ENCODE measurements around the gene TTLL9. TPM values are rescaled to one million over a fixed set of nuclear protein-coding genes. Genes with fewer than 3 reads are reported as not detected.

The TTLL9 gene
- total and polyA plus RNA-seq, 4 experiments from 2014 or later: 0.25 TPM; not detected in 3

DNA sequence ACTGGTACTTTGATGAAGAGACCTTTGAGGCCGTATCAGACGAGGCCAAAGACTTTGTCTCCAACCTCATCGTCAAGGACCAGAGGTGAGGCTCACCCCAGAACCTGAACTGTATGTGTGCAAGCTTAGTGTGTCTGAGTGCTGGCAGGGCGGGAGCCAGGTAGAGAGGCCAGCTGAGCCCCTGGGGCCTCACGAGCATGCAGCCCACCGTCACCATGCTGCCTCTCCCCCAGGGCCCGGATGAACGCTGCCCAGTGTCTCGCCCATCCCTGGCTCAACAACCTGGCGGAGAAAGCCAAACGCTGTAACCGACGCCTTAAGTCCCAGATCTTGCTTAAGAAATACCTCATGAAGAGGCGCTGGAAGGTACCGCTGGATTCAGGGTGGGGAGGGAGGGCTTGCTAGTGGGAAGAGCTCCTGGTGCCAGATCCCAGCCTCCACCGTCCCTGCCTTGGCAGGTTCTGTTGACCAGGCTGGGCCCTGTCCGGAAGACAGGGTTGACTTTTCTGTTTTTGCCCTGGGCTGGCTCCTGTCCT is 38.6 kb upstream of the TTLL9 start:
- no peaks in the 10 kb centered on the region for H3K27me3 ChIP-seq (ENCODE audit: insufficient read depth, low read length)
- no peak overlapping the region for H3K27ac Mint-ChIP-seq
- H3K36me3 Mint-ChIP-seq: no peaks in the 10 kb centered on the region
- no peaks in the 10 kb centered on the region for H3K27me3 Mint-ChIP-seq
- intact Hi-C loops (cut with micrococcal nuclease): no loop called here
- H3K36me3 ChIP-seq (ENCODE audit: insufficient read depth, low read length): no peaks in the 10 kb centered on the region
- H3K27ac ChIP-seq (ENCODE audit: low read depth, low read length): no peak overlapping the region
- no peak for DNase-seq
- POLR2A ChIA-PET (ENCODE audit: partially characterized antibody): no interaction called here
- CTCF ChIA-PET (ENCODE audit: partially characterized antibody): interaction anchor here (1.3 kb wide), 1 partner anchor 10 kb away, joined by 3 read pairs; no protein-coding TSS in a partner anchor
- no peak overlapping the region for H3K4me3 ChIP-seq (ENCODE audit: low read length in 2 of 2)
- peaks cover 1 to 9% (median 7%) of the 10 kb centered on the region in 4 donors for H3K4me1 Mint-ChIP-seq
- peaks cover 8% of the 10 kb centered on the region for H3K4me1 ChIP-seq (ENCODE audit: insufficient read depth, low read length)
- no peaks in the 10 kb centered on the region for H3K9me3 ChIP-seq (ENCODE audit: control insufficient read depth in 1 of 2, low read length in 2 of 2)
- H3K4me3 Mint-ChIP-seq: no peak overlapping the region
- no peaks in the 10 kb centered on the region for H3K9me3 Mint-ChIP-seq

DNA sequence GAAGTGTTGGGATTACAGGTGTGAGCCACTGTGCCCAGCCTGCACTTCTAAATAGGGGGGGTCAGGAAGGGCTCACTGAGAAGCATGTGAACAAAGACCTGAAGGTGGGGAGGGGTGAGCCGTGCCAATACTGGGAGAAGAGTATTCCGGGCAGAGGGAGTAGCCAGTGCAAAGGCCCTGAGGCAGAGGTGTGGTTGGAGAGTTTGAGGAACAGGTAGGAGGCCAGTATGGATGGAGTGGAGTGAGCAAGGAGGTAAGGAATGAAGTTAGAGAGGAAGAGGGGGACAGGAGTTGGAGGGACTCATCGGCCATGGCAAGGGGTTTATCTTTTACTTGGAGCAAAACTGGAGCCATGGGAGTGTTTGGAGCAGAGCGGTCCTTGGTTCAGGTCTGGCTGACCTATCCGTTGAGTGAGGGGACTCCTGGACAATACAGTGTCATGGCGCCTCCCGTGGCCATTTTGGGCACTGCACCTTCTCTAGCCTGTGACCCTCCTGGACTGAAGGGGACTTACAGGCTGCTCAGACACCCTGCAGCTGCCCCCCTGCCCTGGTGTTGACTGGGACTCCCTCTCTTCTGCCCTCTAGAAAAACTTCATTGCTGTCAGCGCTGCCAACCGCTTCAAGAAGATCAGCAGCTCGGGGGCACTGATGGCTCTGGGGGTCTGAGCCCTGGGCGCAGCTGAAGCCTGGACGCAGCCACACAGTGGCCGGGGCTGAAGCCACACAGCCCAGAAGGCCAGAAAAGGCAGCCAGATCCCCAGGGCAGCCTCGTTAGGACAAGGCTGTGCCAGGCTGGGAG is 37.1 kb upstream of the TTLL9 start:
- Histone ChIP-seq H3K4me3 (ENCODE audit: low read length in 2 of 2) (no peak overlapping the region), H3K27me3 (ENCODE audit: insufficient read depth, low read length) (no peaks in the 10 kb centered on the region), H3K36me3 (ENCODE audit: insufficient read depth, low read length) (no peaks in the 10 kb centered on the region), H3K9me3 (ENCODE audit: control insufficient read depth in 1 of 2, low read length in 2 of 2) (no peaks in the 10 kb centered on the region), H3K4me1 (ENCODE audit: insufficient read depth, low read length) (peaks cover 8% of the 10 kb centered on the region), H3K27ac (ENCODE audit: low read depth, low read length) (no peak overlapping the region)
- H3K27ac Mint-ChIP-seq: no peak overlapping the region
- H3K36me3 Mint-ChIP-seq: no peaks in the 10 kb centered on the region
- peak; percentile 17 to 56 (median 25) for DNase-seq
- no peaks in the 10 kb centered on the region for H3K27me3 Mint-ChIP-seq
- no peak overlapping the region for H3K4me3 Mint-ChIP-seq
- ChIA-PET CTCF (ENCODE audit: partially characterized antibody) (interaction anchor here (1.3 to 1.8 kb wide), 2 partner anchors 8 to 11 kb away, joined by 3 to 8 read pairs; no protein-coding TSS in a partner anchor), POLR2A (ENCODE audit: partially characterized antibody) (no interaction called here)
- H3K4me1 Mint-ChIP-seq: peaks cover 1 to 9% (median 7%) of the 10 kb centered on the region in 4 donors
- intact Hi-C loops (cut with micrococcal nuclease): no loop called here
- no peaks in the 10 kb centered on the region for H3K9me3 Mint-ChIP-seq

DNA sequence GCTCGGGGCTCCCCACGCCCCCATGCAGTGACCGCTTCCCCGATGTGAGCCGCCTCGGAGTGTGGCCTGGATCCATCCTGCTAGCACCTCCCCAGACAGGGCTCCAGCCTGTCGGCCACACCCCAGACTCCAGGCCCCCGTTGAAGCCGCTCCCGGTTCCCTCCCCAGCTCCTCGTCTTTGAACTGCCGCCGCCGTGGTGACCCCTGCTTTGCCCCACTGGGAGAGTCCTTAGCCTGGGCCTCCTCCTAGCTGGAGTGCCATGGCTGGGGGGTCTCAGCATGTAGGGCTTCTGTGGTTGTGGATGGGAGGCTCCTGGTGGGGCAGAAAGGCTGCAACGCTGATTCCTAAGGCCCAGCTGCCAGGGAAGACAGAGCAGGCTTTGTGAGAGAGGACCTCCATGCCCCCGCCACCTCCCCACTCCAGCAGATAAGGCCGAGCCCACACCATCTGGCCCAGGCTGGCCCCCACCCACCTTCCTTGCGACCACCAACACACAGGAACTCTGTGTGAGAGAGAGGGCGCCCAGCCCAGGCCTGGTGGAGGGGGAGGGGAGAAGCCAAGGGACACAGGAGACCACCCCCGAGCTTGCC is 36.4 kb upstream of the TTLL9 start:
- Histone ChIP-seq H3K27me3 (ENCODE audit: insufficient read depth, low read length) (no peaks in the 10 kb centered on the region), H3K4me1 (ENCODE audit: insufficient read depth, low read length) (peaks cover 8% of the 10 kb centered on the region), H3K9me3 (ENCODE audit: control insufficient read depth in 1 of 2, low read length in 2 of 2) (no peaks in the 10 kb centered on the region), H3K27ac (ENCODE audit: low read depth, low read length) (no peak overlapping the region), H3K4me3 (ENCODE audit: low read length in 2 of 2) (no peak overlapping the region), H3K36me3 (ENCODE audit: insufficient read depth, low read length) (no peaks in the 10 kb centered on the region)
- H3K27me3 Mint-ChIP-seq: no peaks in the 10 kb centered on the region
- peaks cover 1 to 9% (median 7%) of the 10 kb centered on the region in 4 donors for H3K4me1 Mint-ChIP-seq
- H3K4me3 Mint-ChIP-seq: no peak overlapping the region
- ChIA-PET POLR2A (ENCODE audit: partially characterized antibody) (no interaction called here), CTCF (ENCODE audit: partially characterized antibody) (interaction anchor here (1.8 kb wide), 1 partner anchor 11 kb away, joined by 8 read pairs; no protein-coding TSS in a partner anchor)
- no peaks in the 10 kb centered on the region for H3K36me3 Mint-ChIP-seq
- no peaks in the 10 kb centered on the region for H3K9me3 Mint-ChIP-seq
- H3K27ac Mint-ChIP-seq: no peak overlapping the region
- intact Hi-C loops (cut with micrococcal nuclease): no loop called here
- no peak for DNase-seq

DNA sequence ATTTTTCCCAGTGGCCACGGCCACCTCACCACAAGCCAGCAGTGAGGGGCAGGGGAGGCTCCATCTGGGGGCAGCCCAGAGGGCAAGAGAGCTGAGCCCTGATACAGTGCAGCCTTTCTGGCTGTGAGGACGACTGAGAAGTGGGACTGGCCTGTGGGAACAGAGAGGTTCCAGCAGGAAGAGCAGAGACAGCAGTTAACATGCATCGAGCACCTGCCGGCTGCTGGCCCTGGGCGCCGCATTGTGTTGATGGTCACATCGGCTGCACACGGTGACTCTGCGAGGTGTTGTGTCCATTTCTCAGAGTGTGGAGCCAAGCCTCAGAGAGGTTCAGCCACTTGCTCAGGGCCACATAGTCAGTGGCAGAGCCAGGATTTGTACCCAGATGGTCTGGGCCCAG is 34.9 kb upstream of the TTLL9 start:
- CTCF ChIA-PET (ENCODE audit: partially characterized antibody): no interaction called here
- POLR2A ChIA-PET (ENCODE audit: partially characterized antibody): no interaction called here

DNA sequence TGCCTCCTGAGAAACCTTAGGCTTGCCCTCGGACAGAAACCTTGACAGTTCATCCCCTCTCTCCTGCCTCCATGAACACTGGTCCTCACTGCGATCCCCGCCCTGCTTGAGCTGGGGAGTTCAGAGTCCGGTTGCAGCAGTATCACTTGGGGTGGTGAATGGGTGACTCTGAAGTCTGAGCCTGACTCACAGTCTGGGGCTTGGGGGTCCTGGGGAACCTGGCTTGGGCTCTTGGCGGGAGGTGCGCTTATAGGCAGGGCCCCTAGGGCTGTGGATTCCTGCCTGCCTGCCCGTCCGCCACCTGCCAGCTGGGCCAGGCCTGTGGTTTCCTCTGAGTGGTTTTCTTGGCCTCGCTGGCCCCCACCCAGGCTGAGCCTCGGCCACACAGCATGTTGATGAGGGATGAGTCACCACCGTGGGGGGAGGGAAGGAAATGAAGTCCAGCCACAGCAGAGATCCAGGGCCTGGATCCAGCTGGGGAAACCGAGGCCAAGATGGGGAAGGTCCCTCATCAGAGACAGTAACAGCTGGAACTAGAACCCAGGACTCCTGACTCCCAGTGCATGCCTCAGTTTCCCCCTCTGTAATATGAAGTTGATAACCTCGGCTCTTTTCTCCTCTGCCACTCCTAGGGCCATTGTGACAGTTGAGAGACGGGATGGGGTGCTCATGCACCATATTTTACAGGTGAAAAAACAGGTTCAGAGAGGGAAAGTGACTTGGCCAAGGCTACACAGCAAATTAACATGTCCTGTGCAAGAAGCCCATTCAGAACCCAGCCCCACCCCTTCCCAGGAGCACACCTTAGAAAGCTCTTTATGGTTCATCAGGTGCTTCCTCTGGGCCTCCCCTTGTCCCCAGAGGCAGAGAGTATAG is 34.2 kb upstream of the TTLL9 start:
- H3K4me3 Mint-ChIP-seq: no peak overlapping the region

More for the DNA sequence above, 34.9 kb upstream of the TTLL9 start:
- H3K9me3 Mint-ChIP-seq: no peaks in the 10 kb centered on the region
- no peak overlapping the region for H3K4me3 ChIP-seq (ENCODE audit: low read length in 2 of 2)
- DNase-seq: no peak
- intact Hi-C loops (cut with micrococcal nuclease): no loop called here
- no peaks in the 10 kb centered on the region for H3K27me3 ChIP-seq (ENCODE audit: insufficient read depth, low read length)
- no peaks in the 10 kb centered on the region for H3K9me3 ChIP-seq (ENCODE audit: control insufficient read depth in 1 of 2, low read length in 2 of 2)
- no peaks in the 10 kb centered on the region for H3K27me3 Mint-ChIP-seq
- no peaks in the 10 kb centered on the region for H3K36me3 ChIP-seq (ENCODE audit: insufficient read depth, low read length)
- H3K27ac ChIP-seq (ENCODE audit: low read depth, low read length): no peak overlapping the region
- H3K4me1 ChIP-seq (ENCODE audit: insufficient read depth, low read length): peaks cover 8% of the 10 kb centered on the region
- H3K36me3 Mint-ChIP-seq: no peaks in the 10 kb centered on the region
- peaks cover 1 to 9% (median 7%) of the 10 kb centered on the region in 4 donors for H3K4me1 Mint-ChIP-seq
- no peak overlapping the region for H3K27ac Mint-ChIP-seq
- no peak overlapping the region for H3K4me3 Mint-ChIP-seq

DNA sequence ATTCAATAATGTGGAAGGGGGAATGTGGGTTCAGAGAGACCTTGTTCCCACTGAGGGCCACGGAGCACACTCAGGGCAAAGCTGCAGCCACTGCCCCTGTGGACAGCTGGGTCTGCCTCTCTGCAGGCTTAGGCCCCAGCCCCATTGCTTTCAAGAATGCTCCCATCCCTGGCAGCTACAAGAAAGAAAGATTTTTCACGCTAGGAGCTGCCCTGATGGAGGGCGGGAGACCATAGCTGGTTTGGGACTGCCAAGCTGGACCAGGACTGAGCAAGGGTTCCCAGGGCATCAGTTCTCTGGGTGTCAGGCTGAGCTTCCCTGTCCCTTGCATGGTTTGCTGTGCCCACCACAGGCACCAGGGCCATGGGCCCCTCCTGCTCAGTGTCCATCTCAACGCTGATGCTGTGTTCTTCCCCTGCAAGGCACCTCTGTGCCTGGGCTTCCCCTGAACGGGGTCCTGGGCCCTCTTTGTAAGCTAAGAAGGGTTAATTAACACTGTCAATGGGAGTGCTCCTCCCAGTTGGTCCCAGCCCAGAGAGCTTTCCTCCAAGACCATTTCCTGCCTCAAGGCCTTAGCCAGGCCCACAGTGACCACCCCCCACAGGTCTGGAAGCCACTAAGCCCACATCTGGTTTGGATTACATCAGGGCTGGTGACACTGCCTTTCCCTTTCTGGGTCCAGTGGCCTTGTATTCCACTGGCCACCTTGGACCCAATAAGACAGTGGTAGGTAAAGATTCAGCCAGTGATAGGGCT is 33.4 kb upstream of the TTLL9 start:
- no peaks in the 10 kb centered on the region for H3K36me3 Mint-ChIP-seq
- no peaks in the 10 kb centered on the region for H3K27me3 Mint-ChIP-seq
- Histone ChIP-seq H3K9me3 (ENCODE audit: control insufficient read depth in 1 of 2, low read length in 2 of 2) (no peaks in the 10 kb centered on the region), H3K4me1 (ENCODE audit: insufficient read depth, low read length) (peaks cover 8% of the 10 kb centered on the region), H3K4me3 (ENCODE audit: low read length in 2 of 2) (no peak overlapping the region), H3K27me3 (ENCODE audit: insufficient read depth, low read length) (no peaks in the 10 kb centered on the region), H3K36me3 (ENCODE audit: insufficient read depth, low read length) (no peaks in the 10 kb centered on the region), H3K27ac (ENCODE audit: low read depth, low read length) (no peak overlapping the region)
- CTCF ChIA-PET (ENCODE audit: partially characterized antibody): interaction anchor here (0.5 to 4.5 kb wide), 7 partner anchors 10 to 829 kb away, joined by 3 to 23 read pairs (median 4); no protein-coding TSS in a partner anchor
- peaks cover 1 to 9% (median 7%) of the 10 kb centered on the region in 4 donors for H3K4me1 Mint-ChIP-seq
- H3K27ac Mint-ChIP-seq: no peak overlapping the region
- intact Hi-C loops (cut with micrococcal nuclease): no loop called here
- DNase-seq: no peak
- POLR2A ChIA-PET (ENCODE audit: partially characterized antibody): interaction anchor here (1.0 kb wide), 1 partner anchor 10 kb away, joined by 3 read pairs; no protein-coding TSS in a partner anchor
- H3K4me3 Mint-ChIP-seq: no peak overlapping the region
- no peaks in the 10 kb centered on the region for H3K9me3 Mint-ChIP-seq

More for the DNA sequence above, 34.2 kb upstream of the TTLL9 start:
- DNase-seq: no peak
- H3K4me1 ChIP-seq (ENCODE audit: insufficient read depth, low read length): peaks cover 8% of the 10 kb centered on the region
- Mint-ChIP-seq H3K4me1 (peaks cover 1 to 9% (median 7%) of the 10 kb centered on the region in 4 donors), H3K9me3 (no peaks in the 10 kb centered on the region), H3K36me3 (no peaks in the 10 kb centered on the region), H3K27ac (no peak overlapping the region), H3K27me3 (no peaks in the 10 kb centered on the region)
- H3K4me3 ChIP-seq (ENCODE audit: low read length in 2 of 2): no peak overlapping the region
- H3K27me3 ChIP-seq (ENCODE audit: insufficient read depth, low read length): no peaks in the 10 kb centered on the region
- intact Hi-C loops (cut with micrococcal nuclease): no loop called here
- H3K27ac ChIP-seq (ENCODE audit: low read depth, low read length): no peak overlapping the region
- POLR2A ChIA-PET (ENCODE audit: partially characterized antibody): no interaction called here
- H3K9me3 ChIP-seq (ENCODE audit: control insufficient read depth in 1 of 2, low read length in 2 of 2): no peaks in the 10 kb centered on the region
- no peaks in the 10 kb centered on the region for H3K36me3 ChIP-seq (ENCODE audit: insufficient read depth, low read length)
- CTCF ChIA-PET (ENCODE audit: partially characterized antibody): interaction anchor here (1.7 to 4.5 kb wide), 3 partner anchors 13 to 255 kb away, joined by 4 to 23 read pairs (median 4); no protein-coding TSS in a partner anchor
